Neuronal stem cell (in vitro differentiated cells): ENCODE measurements around the gene TRAF3IP3.

Experiments used
- DNase-seq: peaks from one replicate; pipeline ENCODE4 v3.0.0-alpha.2; 2013; ENCODE audit warnings: low spot score
- H2AFZ ChIP-seq: one replicate; pipeline ENCODE4 v1.6.1; 2013; ENCODE audit warnings: mild to moderate bottlenecking, low read length, inconsistent platforms
- H2AK5ac ChIP-seq: 2 replicates; pipeline ENCODE4 v1.6.1; 2013; ENCODE audit warnings: low read depth, mild to moderate bottlenecking, inconsistent platforms, low read length, moderate library complexity, mixed read lengths
- H2BK120ac ChIP-seq: 2 replicates; pipeline ENCODE4 v1.6.1; 2013; ENCODE audit warnings: low read depth, mild to moderate bottlenecking, inconsistent platforms, low read length, moderate library complexity, mixed read lengths
- H2BK12ac ChIP-seq: one replicate; pipeline ENCODE4 v1.6.1; 2013; ENCODE audit warnings: low read length, inconsistent platforms
- H2BK15ac ChIP-seq: 2 replicates; pipeline ENCODE4 v1.6.1; 2013; ENCODE audit warnings: mild to moderate bottlenecking, low read length, inconsistent platforms, mixed read lengths
- H2BK5ac ChIP-seq: one replicate; pipeline ENCODE4 v1.6.1; 2013; ENCODE audit warnings: inconsistent platforms, mild to moderate bottlenecking, low read length, moderate library complexity
- H3K14ac ChIP-seq: one replicate; pipeline ENCODE4 v1.6.1; 2013; ENCODE audit warnings: low read length, inconsistent platforms
- H3K18ac ChIP-seq: 2 replicates; pipeline ENCODE4 v1.6.1; 2013; ENCODE audit warnings: low read length, inconsistent platforms
- H3K23ac ChIP-seq: 2 replicates; pipeline ENCODE4 v1.6.1; 2013; ENCODE audit warnings: low read depth, mild to moderate bottlenecking, mixed read lengths, low read length, inconsistent platforms; ENCODE audit not compliant: poor library complexity
- H3K27ac ChIP-seq: replicated peaks from 3 replicates; pipeline ENCODE4 v1.5.1; 2013; ENCODE audit warnings: low read length, inconsistent platforms
- H3K27me3 ChIP-seq, 3 experiments: 2 replicates each; pipeline ENCODE4 v1.6.1; 2013; ENCODE audit warnings: low read length in 3 of 3, mild to moderate bottlenecking in 2 of 3, inconsistent platforms in 1 of 3, low read depth in 1 of 3, mixed read lengths in 1 of 3, moderate library complexity in 1 of 3; ENCODE audit not compliant: control insufficient read depth in 3 of 3, insufficient read depth in 3 of 3
- H3K36me3 ChIP-seq, 2 donors: replicated peaks in 1 of 2; 2 replicates each; pipeline ENCODE4 v1.6.1; 2013; ENCODE audit warnings: low read length in 2 of 2; ENCODE audit not compliant: control insufficient read depth in 2 of 2, insufficient read depth in 2 of 2
- H3K4ac ChIP-seq: 2 replicates; pipeline ENCODE4 v1.6.1; 2013; ENCODE audit warnings: inconsistent platforms, mild to moderate bottlenecking, low read length, moderate library complexity
- H3K4me1 ChIP-seq, 2 donors: 1 replicate in 1 of 2; 2 replicates in 1 of 2; pipeline ENCODE4 v1.6.1; 2013; ENCODE audit warnings: low read length in 2 of 2, low read depth in 1 of 2; ENCODE audit not compliant: control insufficient read depth in 2 of 2, insufficient read depth in 1 of 2
- H3K4me2 ChIP-seq: one replicate; pipeline ENCODE4 v1.6.1; 2013; ENCODE audit warnings: mild to moderate bottlenecking, low read length, inconsistent platforms; ENCODE audit not compliant: insufficient read depth, poor library complexity, severe bottlenecking
- H3K4me3 ChIP-seq, 2 donors: 2 replicates each; pipeline ENCODE4 v1.5.1; 2013; ENCODE audit warnings: low read length in 2 of 2, mild to moderate bottlenecking in 2 of 2, inconsistent platforms in 1 of 2, moderate library complexity in 1 of 2
- H3K79me1 ChIP-seq: one replicate; pipeline ENCODE4 v1.6.1; 2013; ENCODE audit warnings: low read depth, mild to moderate bottlenecking, inconsistent platforms, low read length, moderate library complexity
- H3K9ac ChIP-seq: one replicate; pipeline ENCODE4 v1.6.1; 2013; ENCODE audit warnings: mild to moderate bottlenecking, low read depth, low read length, inconsistent platforms; ENCODE audit not compliant: poor library complexity
- H3K9me3 ChIP-seq, 2 donors: replicated peaks in 1 of 2; 2 replicates each; pipeline versions ENCODE3 to v1.6.1; 2013; ENCODE audit warnings: low read length in 2 of 2, mild to moderate bottlenecking in 2 of 2, inconsistent platforms in 1 of 2, low read depth in 1 of 2, mixed read lengths in 1 of 2, moderate library complexity in 1 of 2; ENCODE audit not compliant: control insufficient read depth in 2 of 2, insufficient read depth in 1 of 2
- H4K8ac ChIP-seq: one replicate; pipeline ENCODE4 v1.6.1; 2013; ENCODE audit warnings: low read depth, mild to moderate bottlenecking, inconsistent platforms, low read length, moderate library complexity
- H4K91ac ChIP-seq: one replicate; pipeline ENCODE4 v1.6.1; 2013; ENCODE audit warnings: low read length, low read depth, mild to moderate bottlenecking, inconsistent platforms; ENCODE audit not compliant: poor library complexity
- WGBS, 2 donors: extraction: QIAGEN DNeasy Blood & Tissue Kit; methylation state at CpG; one replicate each; pipeline ENCODE4 v1.1.7; 2013; ENCODE audit warnings: missing lambda C conversion rate in 2 of 2, mixed read lengths in 1 of 2; ENCODE audit not compliant: insufficient read length in 2 of 2, insufficient replicate concordance in 1 of 2; ENCODE audit errors: extremely low coverage in 2 of 2; 5-methylcytosine and 5-hydroxymethylcytosine counted together

Gene TRAF3IP3

DNA sequence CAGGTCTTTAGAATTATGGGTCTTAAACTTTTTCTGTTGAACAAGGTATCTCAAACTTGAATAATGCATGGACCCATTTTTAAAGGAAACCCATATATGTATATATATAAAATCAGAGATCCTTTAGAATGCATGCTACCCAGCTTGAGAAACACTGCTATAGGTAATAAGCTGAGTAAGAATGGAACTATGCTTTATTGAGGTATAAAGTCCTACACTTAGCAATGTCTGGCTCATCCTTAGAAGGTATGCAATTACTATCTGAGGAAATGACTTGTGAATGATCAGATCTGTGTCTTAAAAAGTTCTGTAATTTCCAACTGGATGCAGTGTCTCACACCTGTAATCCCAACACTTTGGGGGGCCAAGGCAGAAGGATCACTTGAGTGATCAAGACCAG is 11.2 kb downstream of the TRAF3IP3 start:
- H3K79me1 ChIP-seq: peaks cover 7% of the 10 kb centered on the region
- no peak overlapping the region for H2BK12ac ChIP-seq
- peaks cover 0 to 4% of the 10 kb centered on the region in 2 donors for H3K4me1 ChIP-seq
- no peak overlapping the region for H4K8ac ChIP-seq
- no peak for DNase-seq
- no peak overlapping the region for H3K18ac ChIP-seq
- no peak overlapping the region for H3K9ac ChIP-seq
- H3K23ac ChIP-seq: no peak overlapping the region
- H2BK120ac ChIP-seq: no peak overlapping the region
- no peak overlapping the region for H2BK15ac ChIP-seq
- H2AFZ ChIP-seq: no peak overlapping the region
- H3K4ac ChIP-seq: no peak overlapping the region
- H2BK5ac ChIP-seq: no peak overlapping the region
- peaks cover 0 to 7% of the 10 kb centered on the region in 2 donors for H3K9me3 ChIP-seq
- no peak overlapping the region for H3K4me3 ChIP-seq
- no peak overlapping the region for H2AK5ac ChIP-seq
- H3K27me3 ChIP-seq: peaks cover 0 to 1% (median 0%) of the 10 kb centered on the region in 3 experiments
- H3K36me3 ChIP-seq: no peaks in the 10 kb centered on the region
- H4K91ac ChIP-seq: no peak overlapping the region
- H3K27ac ChIP-seq: no peak overlapping the region
- no peak overlapping the region for H3K14ac ChIP-seq
- no peak overlapping the region for H3K4me2 ChIP-seq

- no peak for DNase-seq
- Histone ChIP-seq H3K4me3 (no peak overlapping the region), H2AFZ (no peak overlapping the region)
These were observed 11.9 kb downstream of the TRAF3IP3 start for GRCh38 chr1:209767706-209768105.

GRCh38 chr1:209768354-209768774 is 12.5 kb downstream of the TRAF3IP3 start:
- WGBS, 2 donors: no CpG with 5 or more reads among the region's 9 CpGs
- Histone ChIP-seq H3K9me3 (peaks cover 0 to 7% of the 10 kb centered on the region in 2 donors), H3K27me3 (no peaks in the 10 kb centered on the region), H3K4me2 (no peak overlapping the region), H3K14ac (no peak overlapping the region), H3K23ac (no peak overlapping the region), H3K4me1 (peaks cover 0 to 4% of the 10 kb centered on the region in 2 donors), H3K79me1 (peaks cover 7% of the 10 kb centered on the region), H3K36me3 (no peaks in the 10 kb centered on the region), H3K9ac (no peak overlapping the region), H3K18ac (no peak overlapping the region), H2BK120ac (no peak overlapping the region), H3K4me3 (peak overlapping the region in 1 of 2 donors; percentile 29), H3K4ac (no peak overlapping the region), H4K91ac (no peak overlapping the region), H3K27ac (no peak overlapping the region), H4K8ac (no peak overlapping the region), H2AFZ (no peak overlapping the region), H2BK12ac (no peak overlapping the region), H2AK5ac (no peak overlapping the region), H2BK15ac (no peak overlapping the region), H2BK5ac (no peak overlapping the region)
- no peak for DNase-seq

More at GRCh38 chr1:209767706-209768105, 11.9 kb downstream of the TRAF3IP3 start:
- Histone ChIP-seq H2AK5ac (no peak overlapping the region), H2BK12ac (no peak overlapping the region), H3K27ac (no peak overlapping the region), H4K91ac (no peak overlapping the region), H3K14ac (no peak overlapping the region), H4K8ac (no peak overlapping the region), H3K4me1 (peaks cover 0 to 4% of the 10 kb centered on the region in 2 donors), H3K27me3 (no peaks in the 10 kb centered on the region), H3K9ac (no peak overlapping the region), H3K9me3 (peaks cover 0 to 7% of the 10 kb centered on the region in 2 donors), H2BK5ac (no peak overlapping the region), H3K18ac (no peak overlapping the region), H3K23ac (no peak overlapping the region), H2BK120ac (no peak overlapping the region), H3K4me2 (no peak overlapping the region), H2BK15ac (no peak overlapping the region), H3K36me3 (no peaks in the 10 kb centered on the region), H3K79me1 (peaks cover 7% of the 10 kb centered on the region), H3K4ac (no peak overlapping the region)

DNA sequence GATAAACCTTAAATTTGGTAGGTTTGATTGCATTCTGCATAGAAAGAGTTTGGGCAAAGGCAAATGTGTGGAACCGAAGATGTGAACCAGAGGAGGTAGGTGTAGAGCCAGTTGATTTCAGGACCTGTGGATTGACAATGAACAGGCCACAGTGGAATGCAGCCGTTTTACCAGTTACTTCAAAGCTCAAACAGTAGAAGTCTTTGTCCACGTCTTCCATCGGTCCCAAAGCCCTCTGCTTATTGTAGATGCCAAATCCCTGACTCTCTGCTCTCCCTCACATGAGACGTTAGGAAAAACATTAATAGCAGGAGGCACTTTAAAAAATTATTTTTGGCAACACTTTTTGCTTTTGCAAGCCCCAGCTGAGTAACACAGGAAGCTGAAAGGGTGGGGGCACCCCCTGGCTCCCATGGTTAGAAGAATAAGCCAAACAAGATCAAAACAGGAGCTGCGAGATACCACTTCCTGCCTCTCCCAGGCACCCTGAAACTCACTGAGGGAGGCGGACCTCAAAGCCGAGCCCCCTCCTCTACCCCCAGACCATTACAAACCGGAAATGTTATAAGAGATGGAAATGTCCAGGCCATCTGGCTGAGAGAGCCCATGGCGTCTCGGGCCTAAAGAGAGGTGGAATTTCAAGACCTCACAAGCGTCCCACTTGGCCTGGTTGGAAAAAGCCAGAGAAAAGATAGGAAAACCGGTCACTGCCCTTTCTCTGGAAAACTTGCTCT is 13.5 kb downstream of the TRAF3IP3 start:
- no peak overlapping the region for H4K91ac ChIP-seq
- H3K36me3 ChIP-seq: no peaks in the 10 kb centered on the region
- peak overlapping the region; percentile 81 for H2AFZ ChIP-seq
- H3K9ac ChIP-seq: no peak overlapping the region
- H3K4me3 ChIP-seq: no peak overlapping the region
- no peak overlapping the region for H2BK120ac ChIP-seq
- no peak for DNase-seq
- peaks cover 0 to 4% of the 10 kb centered on the region in 2 donors for H3K4me1 ChIP-seq
- no peak overlapping the region for H4K8ac ChIP-seq
- whole genome bisulfite sequencing, 2 donors: no CpG with 5 or more reads among the region's 13 CpGs
- H3K4me2 ChIP-seq: no peak overlapping the region
- no peaks in the 10 kb centered on the region for H3K27me3 ChIP-seq
- no peak overlapping the region for H2BK15ac ChIP-seq
- peaks cover 7% of the 10 kb centered on the region for H3K79me1 ChIP-seq
- H3K18ac ChIP-seq: no peak overlapping the region
- no peak overlapping the region for H3K23ac ChIP-seq
- no peak overlapping the region for H2BK5ac ChIP-seq
- H3K4ac ChIP-seq: no peak overlapping the region
- no peak overlapping the region for H2BK12ac ChIP-seq
- no peak overlapping the region for H3K27ac ChIP-seq
- no peak overlapping the region for H2AK5ac ChIP-seq
- peaks cover 0 to 7% of the 10 kb centered on the region in 2 donors for H3K9me3 ChIP-seq
- H3K14ac ChIP-seq: no peak overlapping the region
